Effector CD4-positive, alpha-beta T cell (primary cell): ENCODE measurements around the gene RAB40C.

Experiments
- DNase-seq: peaks from one replicate; pipeline ENCODE4 v3.0.0-alpha.2; 2020

RAB40C gene

GRCh38 chr16:575354-576196 lies 14.3 kb upstream of the RAB40C start:
- no peak for DNase-seq

GRCh38 chr16:576197-576822 lies 13.6 kb upstream of the RAB40C start:
- no peak for DNase-seq

- DNase-seq: no peak
Measured at GRCh38 chr16:576823-577201, 13.1 kb upstream of the RAB40C start.

- DNase-seq: no peak
Measured at GRCh38 chr16:577796-578195, 12.1 kb upstream of the RAB40C start.

- DNase-seq: no peak
Measured at GRCh38 chr16:578232-578869, 11.5 kb upstream of the RAB40C start.

DNA sequence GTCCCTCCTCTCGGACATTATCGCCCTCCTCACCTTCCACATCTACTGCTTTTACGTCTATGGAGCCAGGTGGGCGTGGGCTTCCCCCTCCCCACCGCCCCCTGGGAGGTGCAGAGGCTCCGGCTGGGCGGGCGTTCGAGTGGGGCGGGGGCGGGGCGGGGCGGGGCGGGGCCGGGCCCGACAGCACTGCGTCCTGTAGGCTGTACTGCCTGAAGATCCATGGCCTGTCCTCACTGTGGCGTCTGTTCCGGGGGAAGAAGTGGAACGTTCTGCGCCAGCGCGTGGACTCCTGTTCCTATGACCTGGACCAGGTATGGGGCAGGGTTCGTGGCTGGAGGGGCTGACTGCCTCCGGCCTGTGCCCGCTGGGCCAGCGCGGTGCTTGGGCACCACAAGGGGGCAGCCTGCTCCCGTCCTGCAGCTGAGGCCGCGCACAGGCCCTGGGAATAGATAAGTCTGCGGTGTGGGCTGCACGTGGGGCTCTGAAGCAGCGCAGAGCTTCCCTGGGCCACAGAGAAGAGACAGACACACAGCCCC lies 10.9 kb upstream of the RAB40C start:
- peak; percentile 43 for DNase-seq

DNA sequence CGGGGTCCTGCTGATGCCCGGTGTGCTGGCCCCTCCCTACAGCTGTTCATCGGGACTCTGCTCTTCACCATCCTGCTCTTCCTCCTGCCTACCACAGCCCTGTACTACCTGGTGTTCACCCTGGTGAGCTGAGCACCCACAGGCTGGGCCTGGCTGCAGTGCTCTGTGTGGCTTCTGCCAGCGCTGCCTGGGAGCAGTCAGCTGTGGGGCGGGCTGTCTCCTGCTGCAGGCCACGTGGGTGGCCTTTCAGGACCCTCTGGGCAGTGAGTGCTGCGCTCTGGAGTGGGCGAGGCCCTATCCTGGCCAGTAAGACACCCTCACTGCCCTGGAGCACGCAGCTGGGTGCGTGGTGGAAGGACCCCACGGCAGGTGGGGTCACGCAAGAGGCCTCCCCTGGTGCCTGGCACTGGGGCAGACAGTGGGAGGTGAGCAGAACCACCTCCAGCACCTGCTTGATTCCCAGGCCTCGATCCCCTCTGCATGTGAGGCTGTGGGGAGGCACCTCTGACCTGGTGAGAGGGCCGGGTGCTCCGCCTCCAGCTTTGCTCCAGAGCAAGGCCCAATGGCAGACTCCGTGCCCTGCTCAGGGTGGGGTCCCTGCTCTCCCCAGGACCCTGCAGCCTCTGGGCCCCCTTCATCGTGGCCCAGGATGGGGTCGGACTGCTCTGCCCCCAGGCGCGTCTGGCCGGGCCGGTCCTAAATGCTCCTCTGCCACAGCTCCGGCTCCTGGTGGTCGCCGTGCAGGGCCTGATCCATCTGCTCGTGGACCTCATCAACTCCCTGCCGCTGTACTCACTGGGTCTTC lies 9.5 kb upstream of the RAB40C start:
- no peak for DNase-seq

DNA sequence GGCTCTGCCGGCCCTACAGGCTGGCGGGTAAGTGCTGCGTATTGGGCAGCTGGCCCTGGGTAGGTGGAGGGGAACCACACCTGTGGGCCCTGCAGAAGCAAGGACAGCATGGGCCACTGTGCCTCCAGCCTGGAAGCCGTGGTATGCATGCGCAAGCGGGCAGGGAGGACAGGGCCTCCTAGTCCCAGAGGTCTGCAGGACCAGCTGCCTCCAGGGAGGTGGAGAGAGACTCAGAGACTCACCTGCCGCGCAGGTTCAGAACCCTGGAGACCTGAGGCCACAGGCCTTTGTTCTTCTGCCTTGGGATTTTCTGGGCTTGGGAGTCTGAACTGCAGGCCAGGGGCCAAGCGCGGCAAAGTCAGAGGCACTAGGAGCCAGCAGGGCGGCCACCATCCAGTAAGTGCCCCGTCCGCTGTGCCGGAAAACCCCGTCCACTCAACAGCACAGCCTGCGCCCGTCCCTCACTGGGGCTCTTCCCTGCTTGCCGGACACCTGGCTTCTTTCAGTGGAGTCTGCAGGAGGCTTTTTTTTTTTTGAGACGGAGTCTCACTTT lies 8.8 kb upstream of the RAB40C start:
- DNase-seq: no peak

DNA sequence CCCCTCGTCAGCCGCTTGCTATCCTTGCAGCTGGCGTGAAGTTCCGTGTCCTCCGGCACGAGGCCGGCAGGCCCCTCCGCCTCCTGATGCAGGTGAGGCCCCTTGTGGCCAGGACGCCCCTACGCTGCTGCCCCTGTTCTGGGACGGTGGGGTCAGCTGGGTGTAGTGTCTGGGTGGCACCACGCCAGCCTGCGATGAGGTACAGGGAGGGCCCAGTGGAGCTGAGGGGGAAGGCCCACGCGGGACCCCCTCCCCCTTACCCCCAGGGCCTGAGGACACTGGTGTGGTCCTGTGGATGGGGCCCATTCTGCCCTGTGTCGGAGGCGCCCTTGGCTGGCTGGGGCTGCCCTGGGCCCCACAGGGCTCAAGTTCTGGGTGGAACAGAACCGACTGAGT lies 7.7 kb upstream of the RAB40C start:
- DNase-seq: no peak

DNA sequence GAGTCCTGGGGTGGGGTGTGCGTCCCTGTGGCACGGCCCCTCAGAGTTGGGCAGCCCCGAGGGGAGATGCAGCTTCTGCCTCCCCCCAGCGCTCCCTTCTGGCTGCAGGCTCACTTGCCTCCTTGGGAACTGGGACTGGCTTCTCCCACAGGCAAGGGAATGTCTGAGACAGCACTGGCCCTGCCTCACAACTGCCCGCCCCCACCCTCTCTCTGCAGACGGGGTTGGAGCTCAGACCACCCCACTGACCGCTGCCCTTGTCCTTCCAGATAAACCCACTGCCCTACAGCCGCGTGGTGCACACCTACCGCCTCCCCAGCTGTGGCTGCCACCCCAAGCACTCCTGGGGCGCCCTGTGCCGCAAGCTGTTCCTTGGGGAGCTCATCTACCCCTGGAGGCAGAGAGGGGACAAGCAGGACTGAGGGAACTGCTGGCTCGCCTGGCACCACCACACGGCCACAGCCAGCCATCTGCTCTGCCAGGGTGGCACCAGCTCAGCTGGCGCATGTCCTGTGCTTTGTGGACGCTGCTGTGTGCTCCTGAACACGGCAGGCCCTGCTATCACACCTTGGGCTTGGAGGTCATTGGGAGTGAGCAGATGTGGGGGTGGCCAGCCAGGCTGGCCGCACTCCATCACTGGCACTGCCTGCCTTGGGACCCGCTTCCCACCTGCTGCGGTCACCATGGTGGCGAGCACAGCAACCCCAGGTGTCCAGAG lies 7.1 kb upstream of the RAB40C start:
- no peak for DNase-seq

- no peak for DNase-seq
Measured at GRCh38 chr16:583470-583814, 6.4 kb upstream of the RAB40C start.

- DNase-seq: no peak
Measured at GRCh38 chr16:583815-584591, 5.9 kb upstream of the RAB40C start.

DNA sequence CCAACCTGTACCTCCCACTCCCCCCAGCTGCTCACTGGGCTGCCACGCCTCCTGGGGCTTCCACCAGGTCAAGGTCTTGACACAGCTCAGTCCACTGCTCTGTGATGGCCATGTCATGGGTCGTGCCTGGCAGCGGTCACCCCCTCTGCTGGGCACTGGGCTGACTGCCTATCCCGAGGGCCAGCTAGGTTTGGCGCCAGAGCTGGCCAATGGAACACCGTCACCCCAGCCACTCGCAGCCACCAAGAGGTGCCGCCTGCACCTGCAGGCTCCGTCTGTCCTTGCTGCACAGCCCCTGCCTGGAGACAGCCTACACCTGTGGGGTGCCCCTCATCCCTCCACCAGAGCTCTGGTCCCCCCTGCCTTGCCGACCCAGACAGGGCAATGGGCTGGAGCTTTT lies 4.5 kb upstream of the RAB40C start:
- DNase-seq: no peak

DNA sequence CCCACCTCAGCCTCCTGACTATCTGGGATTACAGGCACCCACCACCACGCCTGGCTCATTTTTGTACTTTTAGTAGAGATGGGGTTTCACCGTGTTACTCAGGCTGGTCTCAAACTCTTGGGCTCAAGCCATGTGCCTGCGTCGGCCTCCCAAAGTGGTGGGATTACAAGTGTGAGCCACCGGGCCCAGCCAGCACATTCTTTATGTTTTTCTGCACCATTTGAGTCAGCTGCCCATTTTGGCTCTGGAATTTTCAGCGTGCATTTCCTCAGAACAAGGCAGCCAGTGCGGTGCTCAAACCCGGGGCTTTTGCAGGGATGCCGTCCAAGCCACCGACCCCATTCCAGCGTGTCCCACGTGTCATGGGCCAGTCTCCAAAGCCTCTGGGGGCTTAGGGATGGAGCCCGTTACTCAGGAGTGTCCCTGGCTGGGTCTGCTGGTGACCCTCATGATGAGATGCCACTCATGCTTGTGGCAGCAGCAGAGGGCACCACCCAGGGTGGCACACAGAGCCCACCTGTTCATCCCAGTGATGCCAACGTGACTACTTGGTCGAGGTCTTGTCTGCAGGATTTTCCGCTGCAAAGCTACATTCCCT lies 3.7 kb upstream of the RAB40C start:
- DNase-seq: no peak

- no peak for DNase-seq
Measured at GRCh38 chr16:586645-587590, 2.9 kb upstream of the RAB40C start.

DNA sequence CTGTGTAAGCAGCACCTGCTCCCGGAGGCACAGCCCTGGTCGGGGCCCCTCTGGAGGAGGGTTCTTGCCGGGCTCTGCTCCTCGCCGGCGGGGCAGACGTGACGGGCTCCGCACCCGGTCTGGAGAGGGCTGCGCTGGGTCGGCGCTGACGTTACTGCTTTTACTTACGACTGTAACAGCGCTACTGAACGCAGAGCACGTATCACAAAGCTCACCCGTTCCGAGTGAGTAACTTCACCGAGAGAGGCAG lies 1.3 kb upstream of the RAB40C start:
- peak; percentile 57 for DNase-seq

DNA sequence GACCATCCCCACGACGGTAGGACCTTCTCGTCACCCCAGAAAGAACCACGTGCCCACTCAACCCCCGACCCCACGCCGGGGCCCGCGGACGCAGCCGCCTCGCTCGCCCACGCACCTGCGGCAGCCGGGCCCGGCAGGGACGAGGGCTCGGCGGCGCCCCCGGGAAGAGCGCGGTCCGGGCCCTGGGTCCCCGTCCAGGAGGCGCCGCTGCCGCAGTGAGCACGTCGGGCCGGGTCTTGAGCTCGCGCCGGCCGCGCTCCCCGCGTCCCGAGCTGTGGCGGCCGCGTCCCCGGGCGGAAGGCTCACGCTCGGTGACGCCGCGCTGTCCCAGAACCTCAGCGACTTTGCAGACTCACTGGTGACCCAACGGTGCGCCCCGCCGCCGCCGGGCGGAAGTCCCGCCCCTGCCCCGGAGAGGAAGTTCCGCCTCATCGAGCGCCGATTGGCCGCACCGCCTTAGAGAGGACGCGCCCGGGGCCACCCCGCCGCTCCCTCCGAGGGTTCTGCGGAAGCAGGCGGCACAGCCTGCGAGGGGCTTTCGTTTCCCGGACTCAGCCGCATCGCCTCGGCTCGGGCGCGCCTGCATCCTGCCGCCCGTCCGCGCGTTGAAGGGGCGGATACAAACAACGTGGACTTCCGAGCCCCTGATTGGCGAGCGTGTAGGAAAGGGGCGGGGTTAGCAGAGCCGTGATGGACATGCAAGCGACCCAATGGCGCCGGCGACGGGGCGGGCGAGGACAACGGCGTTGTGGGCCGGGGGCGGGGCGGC lies 793 bp upstream of the RAB40C start:
- DNase-seq: peak; percentile 98

GRCh38 chr16:590188-590814 lies 435 bp downstream of the RAB40C start:
- no peak for DNase-seq

DNA sequence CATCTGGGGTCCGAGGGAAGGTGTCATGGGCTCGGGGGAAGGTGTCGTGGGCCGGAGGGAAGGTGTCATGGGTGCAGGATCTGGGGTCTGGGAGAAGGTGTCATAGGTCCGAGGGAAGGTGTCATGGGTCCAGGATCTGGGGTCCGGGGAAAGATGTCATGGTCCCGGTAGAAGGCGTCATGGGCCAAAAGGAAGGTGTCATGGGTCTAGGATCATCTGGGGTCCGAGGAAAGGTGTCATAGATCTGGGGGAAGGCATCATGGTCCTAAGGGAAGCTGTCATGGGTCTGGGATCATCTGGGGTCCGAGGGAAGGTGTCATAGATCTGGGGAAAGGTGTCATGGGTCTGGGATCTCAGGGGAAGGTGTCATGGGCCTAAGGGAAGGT lies 942 bp downstream of the RAB40C start:
- no peak for DNase-seq
